ENCODE data around the gene AGTR2. TPM values are rescaled to one million over a fixed set of nuclear protein-coding genes. Genes with fewer than 3 reads are reported as not detected.
"Not testable (repeated sequence)": the region's sequence is repeated elsewhere in the genome, so short reads cannot be mapped to it uniquely, and the experiment has no call there.

Gene AGTR2
- polyA plus RNA-seq, 2 of the 4 experiments (the other 2 are of a cell fraction): not detected

DNA sequence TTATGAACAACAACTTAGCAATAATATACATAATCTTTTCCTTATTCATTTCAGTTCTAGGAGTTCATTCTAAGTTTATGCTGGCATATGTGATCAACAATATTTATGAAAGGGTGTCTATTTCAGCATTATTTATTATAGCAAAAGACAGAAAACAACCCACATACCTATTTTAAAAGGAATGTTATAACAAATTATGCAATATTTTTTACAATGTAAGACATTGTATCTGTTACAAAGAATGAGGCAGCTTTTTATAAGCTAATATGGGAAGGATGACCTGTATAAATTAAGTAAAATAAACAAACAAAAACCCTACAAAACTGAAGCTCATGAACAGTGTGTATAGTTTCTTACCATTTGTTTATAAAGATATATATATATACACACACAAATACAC, 42.7 kb downstream of the AGTR2 start:
- H3K4me3 ChIP-seq: no peak overlapping the region
- H3K4me2 ChIP-seq: no peak overlapping the region
- POLR2A ChIA-PET: no interaction called here
- H3K4me1 ChIP-seq: no peaks in the 10 kb centered on the region
- H3K27ac ChIP-seq: no peak overlapping the region
- ATAC-seq: no peak
- CTCF ChIA-PET: no interaction called here
- DNase-seq (ENCODE audit: low read depth in 1 of 2, low spot score in 1 of 2): no peak
- FAIRE-seq: no peak
- H3K9me3 ChIP-seq: 0 out of 3 replicates have a peak, but pooled peaks cover 3% of the 10 kb centered on the region
- TF ChIP-seq, protein P1, sequence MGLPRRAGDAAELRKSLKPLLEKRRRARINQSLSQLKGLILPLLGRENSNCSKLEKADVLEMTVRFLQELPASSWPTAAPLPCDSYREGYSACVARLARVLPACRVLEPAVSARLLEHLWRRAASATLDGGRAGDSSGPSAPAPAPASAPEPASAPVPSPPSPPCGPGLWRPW (IDR thresholded peaks at IDR 0.05): no peak
- TF ChIP-seq MAZ (IDR thresholded peaks at IDR 0.05; ENCODE audit: borderline replicate concordance, low read depth, low read length) (no peak), HOXB5 (CRISPR knock-in tag; IDR thresholded peaks at IDR 0.05) (no peak)

DNA sequence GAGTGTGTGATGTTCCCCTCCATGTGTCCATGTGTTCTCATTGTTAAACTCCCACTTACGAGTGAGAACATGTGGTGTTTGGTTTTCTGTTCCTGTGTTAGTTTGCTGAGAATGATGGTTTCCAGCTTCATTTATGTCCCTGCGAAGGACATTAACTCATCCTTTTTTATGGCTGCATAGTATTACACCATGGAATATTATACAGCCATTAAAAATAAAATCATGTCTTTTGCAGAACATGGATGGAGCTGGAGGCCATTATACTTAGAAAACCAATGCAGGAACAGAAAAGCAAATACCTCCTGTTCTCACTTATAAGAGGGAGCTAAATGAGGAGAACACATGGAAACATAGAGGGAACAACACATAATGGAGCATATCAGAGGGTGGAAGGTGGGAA, 46.5 kb downstream of the AGTR2 start:
- CTCF ChIA-PET, POLR2A ChIA-PET, ATAC-seq: not testable (repeated sequence)

More for the DNA sequence above, 46.5 kb downstream of the AGTR2 start:
- not testable (repeated sequence) for DNase-seq (ENCODE audit: low read depth in 1 of 2, low spot score in 1 of 2); H3K9me3 ChIP-seq; H3K27ac ChIP-seq; H3K4me2 ChIP-seq; H3K4me1 ChIP-seq; H3K4me3 ChIP-seq; FAIRE-seq
- WGBS (ENCODE audit: missing lambda C conversion rate): 65% methylated on average over 2 of the region's 2 CpGs
